Frontal cortex (tissue), 4 donors: ENCODE data around the gene ZMAT5. TPM values are rescaled to one million over a fixed set of nuclear protein-coding genes. Genes with fewer than 3 reads are reported as not detected.

Source experiments
- DNase-seq, 2 donors: peaks; one replicate each; pipeline ENCODE4 v3.0.0; 2012; ENCODE audit warnings: low spot score in 2 of 2
- FAIRE-seq: peaks from 2 replicates; lab custom pipeline; 2012; peaks lifted over from hg19 to GRCh38; lab: Jason Lieb, UNC
- small RNA-seq: library from RNA; depleted of rRNA; stranded (forward); fragments of <200 nt; gene quantifications from one replicate; pipeline ENCODE3, GENCODE V24; 2014
- total RNA-seq: library from RNA; depleted of rRNA; stranded (reverse); fragments of >200 nt; gene quantifications from one replicate; pipeline ENCODE4 v1.2.3, GENCODE V29; 2014
- donor health status: control.
- donor health status: control.
- donor health status: control.

ZMAT5 gene
- total RNA-seq, 1 donor from 2014 or later = 13.9 TPM

DNA sequence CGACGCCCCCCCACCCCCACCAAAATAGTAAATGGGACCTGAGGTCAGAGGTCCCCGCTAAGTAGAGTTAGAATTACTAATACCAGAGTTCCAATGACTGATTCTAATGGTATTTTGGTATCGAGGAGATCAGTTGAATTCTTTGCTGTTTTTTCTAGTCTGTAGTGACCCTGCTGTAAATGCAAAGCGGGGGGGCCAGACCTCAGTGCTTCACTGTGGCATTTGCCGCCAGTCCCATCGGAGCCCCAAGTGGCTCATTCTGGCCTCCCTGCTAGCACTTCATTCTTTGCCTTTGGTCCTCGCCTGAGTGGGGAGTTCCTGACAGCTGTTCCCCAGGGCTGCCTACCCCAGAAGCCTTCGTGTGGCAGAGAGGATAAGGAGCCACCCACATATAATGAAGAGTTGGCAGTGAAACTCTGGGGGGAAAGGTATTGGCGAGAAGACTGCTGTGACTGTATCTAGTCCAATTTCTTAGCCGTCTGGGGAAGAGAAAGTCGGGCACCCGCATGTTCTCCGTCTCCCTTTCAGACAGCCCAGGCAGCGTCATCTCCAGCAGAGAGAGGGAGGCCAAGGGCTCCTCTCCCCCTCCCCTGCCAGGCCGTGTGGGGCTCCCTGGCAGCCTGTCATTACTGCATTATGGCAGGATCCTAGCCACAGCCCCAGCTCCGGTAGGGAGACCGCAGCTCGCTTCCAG is 66.5 kb downstream of the ZMAT5 start:
- DNase-seq = peak in 1 of 2 donors; percentile 41
- FAIRE-seq = no peak

DNA sequence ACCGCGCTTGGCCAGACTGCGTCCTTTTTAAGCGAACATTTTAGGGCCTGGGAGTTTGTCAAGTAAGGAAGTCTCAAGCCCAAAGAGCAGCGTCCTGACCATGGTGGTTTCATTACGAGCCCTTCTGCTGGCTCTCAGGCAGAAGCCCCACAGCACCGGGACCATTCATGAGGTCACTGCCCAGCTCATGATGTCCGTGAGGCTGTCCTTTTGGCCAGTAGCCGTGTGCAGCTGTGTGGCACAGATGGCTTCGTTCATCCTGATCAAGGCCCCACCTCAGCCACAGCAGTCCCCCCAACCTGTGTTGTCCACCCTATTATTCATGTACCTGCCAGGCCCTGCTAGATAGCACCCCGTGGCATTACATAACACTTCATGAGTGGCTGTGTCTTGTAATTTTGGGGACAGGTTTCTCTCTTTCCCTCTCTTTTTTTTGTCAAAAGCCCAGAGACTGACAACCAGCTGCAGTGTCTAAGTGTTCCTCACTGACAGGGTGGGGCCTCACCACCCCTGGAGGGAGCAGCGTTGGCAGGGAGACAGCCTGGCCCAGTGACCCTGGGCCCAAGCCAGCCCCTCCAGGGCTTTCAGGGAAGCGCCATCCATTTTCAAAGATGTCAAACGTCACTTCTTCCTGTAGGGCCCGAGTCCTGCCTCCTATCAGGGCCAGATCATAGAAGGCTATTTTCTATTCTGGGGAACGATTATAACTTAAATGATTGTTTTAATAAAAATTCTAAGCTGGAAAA is 68.8 kb downstream of the ZMAT5 start:
- FAIRE-seq = no peak
- no peak for DNase-seq

DNA sequence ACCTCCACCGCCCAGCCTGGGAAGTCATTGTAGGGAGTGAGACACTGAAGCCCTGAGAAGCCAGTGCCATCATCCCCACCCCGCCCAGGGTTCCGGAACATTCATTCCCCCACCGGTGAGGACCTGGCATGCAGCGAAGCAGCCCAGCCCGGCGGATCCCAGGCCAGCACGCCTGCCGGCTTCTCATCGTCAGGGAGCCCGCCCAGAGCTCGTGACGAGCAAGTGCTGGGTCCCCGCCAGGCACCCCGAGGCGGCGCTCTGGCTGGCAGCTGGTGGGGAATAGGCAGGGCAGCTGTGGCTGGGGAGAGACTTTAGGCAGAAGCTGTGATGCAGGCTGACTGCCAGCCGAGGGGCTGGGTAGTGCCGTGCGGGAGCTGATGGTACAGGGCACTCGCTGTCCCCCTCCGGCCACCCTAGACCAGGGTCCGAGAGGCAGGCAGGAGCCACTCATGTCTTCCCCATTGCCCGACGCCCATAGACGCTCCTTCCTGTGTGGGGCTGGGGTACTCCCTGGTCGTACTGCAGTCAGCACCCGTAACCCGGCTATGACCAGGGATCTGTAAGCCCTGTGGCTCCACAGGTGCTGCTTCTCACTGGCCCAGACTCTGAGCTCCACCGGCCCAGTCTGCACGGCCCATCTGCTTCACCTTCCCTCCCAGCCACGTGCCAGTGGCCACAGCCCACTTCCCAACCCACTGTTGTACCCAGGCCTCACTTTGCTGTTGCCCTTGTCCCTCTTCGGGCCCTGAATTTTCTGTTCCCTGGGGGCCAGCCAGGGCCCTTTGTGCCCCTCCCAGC is 71.5 kb downstream of the ZMAT5 start:
- FAIRE-seq (no peak), DNase-seq (peak in 1 of 2 donors; percentile 47)

DNA sequence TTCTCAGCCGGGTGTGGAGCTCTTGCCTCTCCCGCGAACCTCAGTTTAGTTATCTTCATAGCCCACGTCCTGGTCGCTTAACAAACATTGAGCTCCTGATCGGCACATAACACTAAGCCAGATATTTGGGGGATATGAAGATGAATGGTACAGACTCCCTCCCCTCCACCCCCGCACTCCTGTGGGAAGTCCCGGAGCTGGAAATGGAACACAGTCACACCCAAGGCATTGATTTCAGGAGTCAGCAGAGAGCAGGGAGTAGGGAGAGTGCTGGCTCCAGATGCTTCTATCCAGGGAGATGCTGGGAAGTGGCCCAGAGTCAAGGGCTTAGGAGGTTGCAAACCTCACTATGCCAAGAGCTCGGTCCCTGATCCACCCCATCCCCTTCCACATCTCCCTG is 73.1 kb downstream of the ZMAT5 start:
- DNase-seq (no peak), FAIRE-seq (no peak)

DNA sequence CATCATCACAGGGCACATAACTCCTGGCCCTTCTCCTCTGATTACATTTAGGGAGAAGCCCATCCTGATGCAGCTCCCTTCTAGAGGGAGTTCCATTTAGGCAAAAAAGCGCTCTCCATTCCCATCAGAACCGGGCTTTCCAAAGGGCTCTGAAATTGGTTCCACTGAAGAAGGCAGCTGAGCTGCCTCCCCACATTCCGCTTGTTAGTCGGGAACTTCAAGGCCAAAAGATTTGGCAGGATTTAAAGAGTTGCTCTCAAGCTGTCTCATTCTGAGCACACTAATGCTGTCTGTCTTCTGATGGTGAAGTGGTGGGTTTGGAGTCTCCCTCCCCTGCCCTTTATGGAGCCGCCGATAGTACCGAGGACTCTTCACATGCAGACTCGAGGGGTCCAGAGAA is 73.6 kb downstream of the ZMAT5 start:
- no peak for DNase-seq

DNA sequence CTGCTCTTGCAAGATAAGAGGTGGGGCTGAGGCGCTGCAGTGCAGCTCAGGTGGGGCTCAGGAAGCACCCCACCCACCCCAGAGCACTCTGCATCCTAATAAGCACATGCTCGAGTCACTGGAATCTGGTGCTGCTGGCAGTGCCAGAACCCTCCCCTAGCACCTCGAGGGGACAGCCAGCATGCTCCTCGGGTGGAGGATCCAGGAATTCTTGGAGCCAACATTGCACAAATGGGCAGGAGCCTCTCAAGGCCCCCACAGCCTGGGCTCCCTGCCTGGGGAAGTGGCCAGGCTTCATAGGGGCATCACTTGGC is 74.5 kb downstream of the ZMAT5 start:
- FAIRE-seq (no peak), DNase-seq (no peak)

More for the DNA sequence above, 73.6 kb downstream of the ZMAT5 start:
- no peak for FAIRE-seq

DNA sequence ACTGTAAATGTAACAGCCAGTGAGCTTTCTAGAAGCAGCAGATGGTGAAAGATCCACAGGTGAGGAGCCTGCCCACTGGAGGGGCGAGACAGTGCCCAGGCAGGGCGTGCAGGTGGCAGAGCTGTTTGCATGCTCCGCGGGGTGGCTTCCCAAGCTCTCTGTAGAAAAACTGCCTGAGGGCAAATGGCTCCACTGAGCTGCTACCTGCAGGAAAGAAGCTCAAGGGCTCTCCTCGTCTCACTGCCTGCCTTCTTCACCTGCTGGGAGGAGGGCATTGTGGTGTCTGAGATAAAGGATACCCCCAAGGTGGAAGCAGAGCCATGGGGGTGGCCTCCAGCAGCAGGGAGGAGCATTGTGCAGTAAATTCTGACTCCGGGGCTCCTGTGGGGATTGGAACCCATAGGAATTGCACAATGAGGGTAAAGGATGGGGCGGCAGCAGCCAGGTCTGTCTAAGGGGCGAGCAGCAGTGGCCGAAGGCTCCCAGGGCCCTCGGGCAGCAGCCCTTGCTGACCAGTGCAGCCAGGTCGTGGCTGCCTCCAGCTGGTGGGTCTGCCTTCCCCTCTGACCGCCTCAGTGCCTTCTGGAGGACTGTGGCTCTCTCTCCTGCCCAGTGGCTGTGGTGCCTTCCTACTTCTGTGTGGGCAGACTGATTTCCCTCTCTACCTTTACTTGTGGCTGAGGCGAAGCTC is 75.0 kb downstream of the ZMAT5 start:
- no peak for FAIRE-seq

DNA sequence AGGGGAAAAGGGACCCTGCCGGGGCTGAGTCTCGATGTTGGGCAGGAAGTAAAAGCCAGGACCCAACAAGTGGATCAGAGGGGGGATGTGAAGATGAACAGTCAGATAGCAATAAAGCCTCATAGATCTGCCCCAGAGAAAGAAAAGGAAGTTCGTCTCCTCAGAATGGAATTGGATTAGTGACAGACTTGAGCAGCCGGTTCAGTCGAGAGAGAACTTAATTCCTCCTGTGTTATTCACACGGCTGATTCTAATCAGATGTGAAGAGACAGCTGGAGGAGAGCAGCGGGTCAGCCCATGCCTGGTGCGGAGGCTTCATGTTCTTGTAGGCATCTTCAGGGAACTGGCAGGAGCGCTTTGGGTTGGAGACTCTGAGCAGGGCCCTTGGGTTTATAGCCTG is 76.3 kb downstream of the ZMAT5 start:
- FAIRE-seq (no peak), DNase-seq (no peak)

More for the DNA sequence above, 75.0 kb downstream of the ZMAT5 start:
- DNase-seq = no peak

DNA sequence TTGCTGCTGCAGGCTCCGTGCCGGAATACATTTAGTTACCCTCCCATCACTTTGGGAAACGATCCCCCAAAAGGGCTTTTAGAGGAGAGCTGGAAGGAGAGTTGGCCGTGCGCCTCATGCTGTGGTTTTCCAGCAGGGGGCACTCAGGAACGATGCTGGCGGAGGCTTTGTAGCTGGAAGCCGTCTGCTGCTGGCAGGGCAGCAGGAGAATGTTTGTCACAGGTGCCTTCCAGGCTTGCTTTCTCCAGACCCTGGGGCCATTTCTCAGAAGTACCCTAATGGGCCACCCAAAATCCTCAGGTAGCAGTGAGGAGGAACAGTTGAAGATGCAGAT is 77.0 kb downstream of the ZMAT5 start:
- DNase-seq (peak; percentile 53 to 73), FAIRE-seq (no peak)

DNA sequence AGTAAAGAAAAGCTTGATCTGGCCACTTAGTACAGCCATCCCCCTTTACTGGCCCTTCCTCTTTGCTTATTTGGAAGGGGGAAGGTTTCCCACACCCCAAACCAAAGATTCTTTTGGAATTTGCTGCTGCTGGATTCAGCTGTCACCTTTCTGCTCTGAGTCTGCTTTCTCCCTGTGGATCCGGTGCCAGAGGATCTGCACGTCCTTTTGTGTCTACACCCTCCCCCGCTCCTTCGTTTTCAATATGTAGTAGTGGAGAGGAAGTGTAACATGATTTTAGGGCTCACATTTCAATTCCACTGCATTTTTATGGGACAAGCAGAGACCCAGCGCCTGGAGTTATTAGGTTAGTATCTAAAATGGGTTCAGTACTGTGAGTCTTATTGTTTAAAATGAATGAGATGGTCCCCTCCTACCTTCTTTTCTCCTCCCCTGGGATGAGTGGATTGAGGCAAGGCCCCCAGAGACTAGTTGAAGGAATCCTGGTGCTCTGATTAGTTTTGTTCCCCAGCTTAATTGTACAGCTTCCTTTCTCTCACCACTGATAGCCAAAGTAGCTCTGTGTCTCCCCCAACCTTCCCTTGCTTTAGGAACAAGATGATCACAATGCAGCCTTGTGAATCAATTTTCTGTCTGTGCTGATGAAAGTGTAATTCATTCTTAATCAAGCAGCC is 77.5 kb downstream of the ZMAT5 start:
- FAIRE-seq (no peak), DNase-seq (no peak)

DNA sequence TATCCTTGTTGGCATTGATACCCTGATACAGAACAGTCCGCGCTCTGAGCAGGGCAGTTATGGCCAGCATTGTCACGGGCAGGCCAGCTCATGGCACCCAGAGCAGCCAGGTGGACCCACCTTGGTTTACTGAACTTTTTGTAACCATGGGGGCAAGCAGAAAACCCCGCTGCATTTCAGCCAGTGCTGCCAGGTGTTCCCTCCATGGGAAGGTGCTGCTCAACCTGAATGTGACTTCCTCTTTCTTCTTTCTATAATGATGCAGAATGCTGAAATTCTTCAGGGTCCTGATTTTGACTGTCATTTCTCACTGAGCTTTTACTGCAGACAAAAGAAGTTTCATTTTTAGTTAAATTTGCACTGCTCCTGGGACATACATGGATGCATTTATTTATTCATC is 82.6 kb downstream of the ZMAT5 start:
- FAIRE-seq = no peak
- DNase-seq = no peak

DNA sequence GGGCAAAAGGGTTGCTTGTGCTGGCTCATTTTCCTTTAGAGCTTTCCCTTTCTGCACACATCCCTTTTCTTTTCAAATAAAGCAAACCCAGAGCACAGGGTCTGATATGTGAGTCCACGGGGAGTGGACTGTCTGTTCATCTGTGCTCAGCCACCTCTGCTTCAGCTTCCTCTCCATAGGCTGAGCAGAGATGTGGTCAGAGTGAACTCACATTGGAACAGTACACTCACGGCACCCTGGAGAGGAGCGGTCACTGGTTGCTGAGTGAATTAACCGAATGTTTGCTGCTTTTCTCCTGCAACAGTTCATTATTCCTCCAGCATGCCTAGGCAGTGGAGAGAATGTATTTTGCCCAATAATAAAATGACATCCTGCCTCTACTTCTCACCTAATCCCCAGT is 83.3 kb downstream of the ZMAT5 start:
- FAIRE-seq (no peak), DNase-seq (no peak)

Small RNAs within 50 kb of the gene (small RNA-seq; reads per million reads assigned to genes)
- gene AC004882.2 = not detected
- gene RF00019 = not detected

Other genes starting within 250 kb of the ZMAT5 start
- gene THOC5, start 213.2 kb downstream of the ZMAT5 start, total RNA-seq = 33.0 TPM
- 84.4 TPM for gene NIPSNAP1, start 185.9 kb downstream of the ZMAT5 start, total RNA-seq
- 41.2 TPM for gene NF2, start 163.4 kb downstream of the ZMAT5 start, total RNA-seq
- 1.6 TPM for gene CABP7, start 47.0 kb downstream of the ZMAT5 start, total RNA-seq
- gene UQCR10, start 362 bp upstream of the ZMAT5 start, total RNA-seq = 47.3 TPM
- gene ASCC2, start 71.3 kb upstream of the ZMAT5 start, total RNA-seq = 15.1 TPM
- 66.0 TPM for gene MTMR3, start 116.2 kb upstream of the ZMAT5 start, total RNA-seq